Type B pancreatic cell (in vitro differentiated cells): ENCODE results near the gene SUPT3H. TPM values are rescaled to one million over a fixed set of nuclear protein-coding genes. Genes with fewer than 3 reads are reported as not detected.

Experiments used
- DNase-seq: peaks from one replicate; pipeline ENCODE4 v3.0.0; 2021; ENCODE audit warnings: mixed read lengths; ENCODE audit not compliant: unreplicated experiment; ENCODE audit errors: extremely low spot score
- H3K27ac Mint-ChIP-seq: 2 replicates; pipeline ENCODE4 v1.8.0; 2021; ENCODE audit warnings: mild to moderate bottlenecking, mixed read lengths
- H3K27me3 Mint-ChIP-seq: 2 replicates; pipeline ENCODE4 v1.8.0; 2021; ENCODE audit warnings: mixed read lengths
- H3K36me3 Mint-ChIP-seq: 2 replicates; pipeline ENCODE4 v1.8.0; 2021; ENCODE audit warnings: mixed read lengths
- H3K4me1 Mint-ChIP-seq: one replicate; pipeline ENCODE4 v1.8.0; 2021; ENCODE audit warnings: mixed read lengths; ENCODE audit not compliant: unreplicated experiment
- H3K4me3 Mint-ChIP-seq: 2 replicates; pipeline ENCODE4 v1.8.0; 2021; ENCODE audit warnings: mild to moderate bottlenecking, mixed read lengths
- H3K9me3 Mint-ChIP-seq: 2 replicates; pipeline ENCODE4 v1.8.0; 2021; ENCODE audit warnings: mixed read lengths
- CTCF ChIP-seq: fragments of 200-600 bp; sonication (generic); conservative IDR thresholded peaks from 2 replicates; pipeline ENCODE4 v1.5.0; 2021; ENCODE audit warnings: antibody characterized with exemption, mild to moderate bottlenecking
- total RNA-seq: library from RNA; stranded (reverse); gene quantifications from 2 replicates; pipeline ENCODE4 v1.2.1, GENCODE V29; 2021; ENCODE audit warnings: low replicate concordance

SUPT3H gene
- total RNA-seq, 1 donor from 2014 or later, result 18.4 TPM

GRCh38 chr6:45078432-45078831 is 299.3 kb downstream of the SUPT3H start:
- no peak overlapping the region for H3K4me3 Mint-ChIP-seq
- TF ChIP-seq CTCF, result no peak
- no peak for DNase-seq
- H3K36me3 Mint-ChIP-seq, result peaks cover 7% of the 10 kb centered on the region
- peaks cover 17% of the 10 kb centered on the region for H3K9me3 Mint-ChIP-seq
- H3K4me1 Mint-ChIP-seq, result peaks cover 11% of the 10 kb centered on the region
- no peaks in the 10 kb centered on the region for H3K27me3 Mint-ChIP-seq
- H3K27ac Mint-ChIP-seq, result no peak overlapping the region

GRCh38 chr6:45076217-45076930 is 301.4 kb downstream of the SUPT3H start:
- H3K9me3 Mint-ChIP-seq, result peaks cover 17% of the 10 kb centered on the region
- DNase-seq, result no peak
- no peaks in the 10 kb centered on the region for H3K27me3 Mint-ChIP-seq
- H3K4me3 Mint-ChIP-seq, result no peak overlapping the region
- H3K36me3 Mint-ChIP-seq, result peaks cover 7% of the 10 kb centered on the region
- no peak for TF ChIP-seq CTCF
- no peak overlapping the region for H3K27ac Mint-ChIP-seq
- peaks cover 11% of the 10 kb centered on the region for H3K4me1 Mint-ChIP-seq

- DNase-seq, result no peak
- H3K27ac Mint-ChIP-seq, result no peak overlapping the region
These were observed 302.5 kb downstream of the SUPT3H start for GRCh38 chr6:45075246-45075645.

GRCh38 chr6:45074439-45074838 is 303.3 kb downstream of the SUPT3H start:
- no peak overlapping the region for H3K27ac Mint-ChIP-seq
- no peak for TF ChIP-seq CTCF
- DNase-seq, result no peak
- peaks cover 11% of the 10 kb centered on the region for H3K4me1 Mint-ChIP-seq
- H3K9me3 Mint-ChIP-seq, result peaks cover 10% of the 10 kb centered on the region
- H3K4me3 Mint-ChIP-seq, result no peak overlapping the region
- H3K36me3 Mint-ChIP-seq, result no peaks in the 10 kb centered on the region
- no peaks in the 10 kb centered on the region for H3K27me3 Mint-ChIP-seq

More at GRCh38 chr6:45075246-45075645, 302.5 kb downstream of the SUPT3H start:
- Mint-ChIP-seq H3K27me3 (no peaks in the 10 kb centered on the region), H3K4me3 (no peak overlapping the region), H3K36me3 (peaks cover 7% of the 10 kb centered on the region), H3K9me3 (peaks cover 17% of the 10 kb centered on the region), H3K4me1 (peaks cover 11% of the 10 kb centered on the region)
- no peak for TF ChIP-seq CTCF

- peaks cover 8% of the 10 kb centered on the region for H3K9me3 Mint-ChIP-seq
- H3K27ac Mint-ChIP-seq, result no peak overlapping the region
- H3K4me3 Mint-ChIP-seq, result no peak overlapping the region
- no peak for DNase-seq
- no peaks in the 10 kb centered on the region for H3K27me3 Mint-ChIP-seq
- peaks cover 11% of the 10 kb centered on the region for H3K4me1 Mint-ChIP-seq
- TF ChIP-seq CTCF, result no peak
- no peaks in the 10 kb centered on the region for H3K36me3 Mint-ChIP-seq
These were observed 304.0 kb downstream of the SUPT3H start for GRCh38 chr6:45073771-45074170.
